Suprapubic skin (tissue), 4 donors: ENCODE results near the gene SPPL3.

Experiments
- CTCF ChIP-seq, 2 donors: fragments of 200-600 bp in 1 of 2; fragments of 450-650 bp in 1 of 2; sonication (generic) in 1 of 2; IDR thresholded peaks; one replicate each; pipeline ENCODE4 v1.5.1; 2016 to 2019; ENCODE audit warnings: antibody characterized with exemption in 2 of 2, mild to moderate bottlenecking in 1 of 2, moderate library complexity in 1 of 2
- EP300 ChIP-seq: sonication (generic); formaldehyde crosslinking; IDR thresholded peaks from one replicate; pipeline ENCODE4 v1.6.1; 2017; ENCODE audit warnings: antibody characterized with exemption
- POLR2A ChIP-seq, 2 donors: fragments of 450-650 bp; IDR thresholded peaks; one replicate each; pipeline ENCODE4 v1.6.1; 2017; ENCODE audit warnings: antibody characterized with exemption in 2 of 2, mild to moderate bottlenecking in 2 of 2, moderate library complexity in 2 of 2
- POLR2AphosphoS5 ChIP-seq, 3 donors: sonication (generic); formaldehyde crosslinking; IDR thresholded peaks; one replicate each; pipeline ENCODE4 v1.6.1; 2017; ENCODE audit warnings: antibody characterized with exemption in 3 of 3

- TF ChIP-seq CTCF (IDR thresholded peaks at IDR 0.05) = no peak
- no peak for TF ChIP-seq EP300
- TF ChIP-seq POLR2AphosphoS5 (IDR thresholded peaks at IDR 0.05) = no peak
- TF ChIP-seq POLR2A (IDR thresholded peaks at IDR 0.05) = no peak
Measured at GRCh38 chr12:120736404-120737331, 167.5 kb downstream of the SPPL3 start.
